GM12874 (cell line): ENCODE data around the gene FBRSL1.

Experiments used
- CTCF ChIP-seq: IDR thresholded peaks from 2 replicates; pipeline ENCODE4 v1.5.1; 2011; ENCODE audit warnings: low read depth, mild to moderate bottlenecking, control low read depth, low read length, moderate library complexity; ENCODE audit not compliant: insufficient read depth

Gene FBRSL1

GRCh38 chr12:132471011-132471857 is 18.7 kb upstream of the FBRSL1 start:
- TF ChIP-seq CTCF = no peak

- no peak for TF ChIP-seq CTCF
These were observed 18.1 kb upstream of the FBRSL1 start for GRCh38 chr12:132471858-132472255.

DNA sequence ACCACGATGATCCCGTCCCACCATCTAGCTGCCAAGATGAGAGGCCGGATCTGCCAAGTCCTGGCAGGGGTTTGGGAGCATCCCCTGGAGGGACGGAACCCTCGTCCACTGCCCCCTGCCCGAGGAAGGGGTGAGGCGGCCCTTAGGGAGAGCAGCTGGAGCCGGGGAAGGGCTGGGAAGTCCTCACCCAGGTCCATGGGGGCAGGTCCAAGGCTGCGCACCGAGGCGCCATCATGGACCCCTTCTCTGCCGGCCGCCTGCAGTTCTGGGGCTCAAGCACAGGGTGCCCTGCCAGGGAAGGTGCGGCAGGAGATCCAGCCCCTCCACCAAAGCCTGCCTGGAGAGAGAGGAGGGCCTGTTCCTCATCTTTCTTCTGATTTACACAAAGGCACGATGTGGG is 17.6 kb upstream of the FBRSL1 start:
- no peak for TF ChIP-seq CTCF

GRCh38 chr12:132474237-132474741 is 15.7 kb upstream of the FBRSL1 start:
- TF ChIP-seq CTCF = no peak

DNA sequence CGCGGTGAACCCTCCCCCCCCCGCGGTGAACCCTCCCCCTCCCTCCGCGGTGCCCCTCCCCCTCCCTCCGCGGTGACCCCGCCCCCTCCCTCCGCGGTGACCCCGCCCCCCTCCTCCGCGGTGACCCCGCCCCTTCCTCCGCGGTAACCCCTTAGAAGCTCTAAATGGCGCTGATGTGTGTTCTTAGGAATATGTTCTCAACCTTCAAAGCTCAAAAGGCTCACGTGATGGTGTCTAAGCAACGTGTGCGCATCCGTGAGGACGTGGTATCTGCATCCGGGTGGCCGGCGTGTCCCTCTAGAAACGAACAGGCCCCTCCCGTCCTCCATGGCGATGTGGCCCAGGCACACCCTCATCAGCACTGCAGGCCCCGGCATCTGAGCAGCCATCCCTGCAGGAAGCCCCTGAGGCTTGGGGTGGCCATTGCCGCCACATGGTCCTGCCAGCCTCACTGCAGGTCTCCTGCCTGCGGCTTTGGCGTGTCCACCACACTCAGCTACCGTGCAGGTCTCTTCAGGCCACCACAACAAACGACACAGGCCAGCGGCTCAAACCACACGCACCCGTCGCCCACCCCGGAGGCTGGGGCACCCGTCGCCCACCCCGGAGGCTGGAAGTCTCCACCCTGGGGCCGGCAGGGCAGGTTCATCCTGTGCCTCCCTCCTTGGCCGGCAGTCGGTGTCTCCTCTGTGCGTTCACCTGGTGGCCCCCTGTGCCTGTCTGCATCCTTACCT is 14.5 kb upstream of the FBRSL1 start:
- no peak for TF ChIP-seq CTCF

GRCh38 chr12:132476038-132476414 is 13.9 kb upstream of the FBRSL1 start:
- no peak for TF ChIP-seq CTCF

- TF ChIP-seq CTCF = no peak
These were observed 13.5 kb upstream of the FBRSL1 start for GRCh38 chr12:132476421-132476820.
